Osteoblast (primary cell): ENCODE measurements around the gene HOXB3. TPM values are rescaled to one million over a fixed set of nuclear protein-coding genes. Genes with fewer than 3 reads are reported as not detected.
"Not testable (repeated sequence)": the region's sequence is repeated elsewhere in the genome, so short reads cannot be mapped to it uniquely, and the experiment has no call there.

Experiments used
- DNase-seq: peaks from one replicate; pipeline ENCODE4 v3.0.0; 2011; ENCODE audit warnings: low spot score, mixed read lengths; ENCODE audit not compliant: insufficient read length; ENCODE audit errors: missing footprints
- H2AFZ ChIP-seq: 2 replicates; pipeline ENCODE4 v1.6.0; 2011; ENCODE audit warnings: mild to moderate bottlenecking, low read length
- H3K27ac ChIP-seq: 2 replicates; pipeline ENCODE4 v1.5.1; 2011; ENCODE audit warnings: mild to moderate bottlenecking, low read depth, low read length, moderate library complexity
- H3K27me3 ChIP-seq: 2 replicates; pipeline ENCODE4 v1.6.0; 2012; ENCODE audit warnings: mild to moderate bottlenecking, control low read depth, inconsistent platforms, low read length, moderate library complexity; ENCODE audit not compliant: insufficient read depth
- H3K36me3 ChIP-seq: 2 replicates; pipeline ENCODE4 v1.5.1; 2011; ENCODE audit warnings: mild to moderate bottlenecking, low read length, control low read depth, moderate library complexity; ENCODE audit not compliant: insufficient read depth
- H3K4me1 ChIP-seq: 2 replicates; pipeline ENCODE4 v1.5.1; 2011; ENCODE audit warnings: mild to moderate bottlenecking, low read length, control low read depth, moderate library complexity; ENCODE audit not compliant: insufficient read depth
- H3K4me2 ChIP-seq: 2 replicates; pipeline ENCODE4 v1.6.0; 2011; ENCODE audit warnings: mild to moderate bottlenecking, low read length; ENCODE audit not compliant: insufficient read depth
- H3K4me3 ChIP-seq: fragments of 200-600 bp; sonication (generic); 3 replicates; pipeline ENCODE4 v1.5.1; 2012; ENCODE audit warnings: mild to moderate bottlenecking, low read length, inconsistent platforms; ENCODE audit not compliant: insufficient read depth
- H3K79me2 ChIP-seq: 2 replicates; pipeline ENCODE4 v1.6.0; 2012; ENCODE audit warnings: mild to moderate bottlenecking, low read length, control low read depth, inconsistent platforms; ENCODE audit not compliant: insufficient read depth
- H3K9me3 ChIP-seq: 2 replicates; pipeline ENCODE4 v1.5.1; 2011; ENCODE audit warnings: low read depth, low read length, control low read depth
- H4K20me1 ChIP-seq: 2 replicates; pipeline ENCODE4 v1.6.0; 2012; ENCODE audit warnings: mild to moderate bottlenecking, low read length, control low read depth; ENCODE audit not compliant: insufficient read depth
- total RNA-seq: library from RNA; depleted of rRNA; stranded (reverse); fragments of >200 nt; gene quantifications from 2 replicates; pipeline ENCODE4 v1.2.3, GENCODE V29; 2012
- TF ChIP-seq, protein P1 (sequence below): IDR thresholded peaks from 2 replicates; pipeline ENCODE4 v1.5.1; 2011; ENCODE audit warnings: mild to moderate bottlenecking, low read depth, low read length, moderate library complexity; ENCODE audit errors: extremely low read depth

The HOXB3 gene
- total RNA-seq, 1 donor: 1.8 TPM

DNA sequence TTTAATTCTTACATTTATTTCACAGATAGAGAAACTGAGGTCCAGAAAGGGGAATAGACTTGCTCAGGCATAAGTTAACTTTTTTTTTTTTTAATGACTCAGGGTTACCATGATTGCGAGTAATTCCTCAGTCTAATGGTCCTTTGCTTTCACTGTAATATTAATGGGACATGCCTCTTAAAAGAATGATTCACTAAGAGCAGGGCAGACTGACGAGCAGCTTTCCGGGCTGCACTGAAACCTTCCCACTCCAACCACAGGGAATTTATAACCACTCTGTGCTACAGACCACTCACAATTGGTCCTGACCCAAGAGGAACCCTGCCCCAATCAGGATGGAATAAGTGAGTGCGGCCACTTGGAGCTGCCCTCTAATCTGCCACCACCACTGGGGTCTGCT lies 50.9 kb downstream of the HOXB3 start:
- peak; percentile 66 for DNase-seq
- TF ChIP-seq, protein P1, sequence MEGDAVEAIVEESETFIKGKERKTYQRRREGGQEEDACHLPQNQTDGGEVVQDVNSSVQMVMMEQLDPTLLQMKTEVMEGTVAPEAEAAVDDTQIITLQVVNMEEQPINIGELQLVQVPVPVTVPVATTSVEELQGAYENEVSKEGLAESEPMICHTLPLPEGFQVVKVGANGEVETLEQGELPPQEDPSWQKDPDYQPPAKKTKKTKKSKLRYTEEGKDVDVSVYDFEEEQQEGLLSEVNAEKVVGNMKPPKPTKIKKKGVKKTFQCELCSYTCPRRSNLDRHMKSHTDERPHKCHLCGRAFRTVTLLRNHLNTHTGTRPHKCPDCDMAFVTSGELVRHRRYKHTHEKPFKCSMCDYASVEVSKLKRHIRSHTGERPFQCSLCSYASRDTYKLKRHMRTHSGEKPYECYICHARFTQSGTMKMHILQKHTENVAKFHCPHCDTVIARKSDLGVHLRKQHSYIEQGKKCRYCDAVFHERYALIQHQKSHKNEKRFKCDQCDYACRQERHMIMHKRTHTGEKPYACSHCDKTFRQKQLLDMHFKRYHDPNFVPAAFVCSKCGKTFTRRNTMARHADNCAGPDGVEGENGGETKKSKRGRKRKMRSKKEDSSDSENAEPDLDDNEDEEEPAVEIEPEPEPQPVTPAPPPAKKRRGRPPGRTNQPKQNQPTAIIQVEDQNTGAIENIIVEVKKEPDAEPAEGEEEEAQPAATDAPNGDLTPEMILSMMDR: no peak
- Histone ChIP-seq H2AFZ (no peak overlapping the region), H3K4me3 (no peak overlapping the region), H4K20me1 (no peaks in the 10 kb centered on the region), H3K9me3 (no peaks in the 10 kb centered on the region), H3K79me2 (peaks cover 4% of the 10 kb centered on the region), H3K4me2 (no peak overlapping the region), H3K36me3 (no peaks in the 10 kb centered on the region), H3K27ac (no peak overlapping the region), H3K4me1 (peaks cover 13% of the 10 kb centered on the region), H3K27me3 (peaks cover 37% of the 10 kb centered on the region)

DNA sequence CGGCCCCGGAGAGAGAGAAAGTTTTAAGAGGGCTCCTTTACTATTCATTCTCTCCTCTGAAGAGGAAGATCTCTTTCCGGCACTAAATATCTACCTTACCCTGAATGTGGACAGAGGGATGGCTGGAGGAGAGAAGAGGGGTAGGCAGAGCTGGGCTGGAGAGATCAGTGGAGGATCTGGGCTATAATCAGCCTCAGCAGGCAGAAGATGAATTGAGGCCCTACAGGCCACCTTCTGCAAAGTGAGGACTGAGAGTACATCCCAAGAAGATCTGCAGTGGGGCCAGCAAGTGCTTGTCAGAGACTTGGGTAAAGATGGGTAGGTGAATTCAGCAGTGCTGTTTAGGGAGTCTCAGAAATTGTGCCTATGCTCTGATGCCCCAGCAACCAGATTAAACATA lies 52.7 kb downstream of the HOXB3 start:
- DNase-seq: no peak
- no peaks in the 10 kb centered on the region for H3K36me3 ChIP-seq
- no peak overlapping the region for H3K4me2 ChIP-seq
- H3K4me3 ChIP-seq: no peak overlapping the region
- H4K20me1 ChIP-seq: no peaks in the 10 kb centered on the region
- H2AFZ ChIP-seq: no peak overlapping the region
- H3K9me3 ChIP-seq: no peaks in the 10 kb centered on the region
- H3K27ac ChIP-seq: no peak overlapping the region
- TF ChIP-seq, protein P1: no peak
- H3K4me1 ChIP-seq: peaks cover 13% of the 10 kb centered on the region
- peaks cover 24% of the 10 kb centered on the region for H3K27me3 ChIP-seq
- peaks cover 3% of the 10 kb centered on the region for H3K79me2 ChIP-seq

DNA sequence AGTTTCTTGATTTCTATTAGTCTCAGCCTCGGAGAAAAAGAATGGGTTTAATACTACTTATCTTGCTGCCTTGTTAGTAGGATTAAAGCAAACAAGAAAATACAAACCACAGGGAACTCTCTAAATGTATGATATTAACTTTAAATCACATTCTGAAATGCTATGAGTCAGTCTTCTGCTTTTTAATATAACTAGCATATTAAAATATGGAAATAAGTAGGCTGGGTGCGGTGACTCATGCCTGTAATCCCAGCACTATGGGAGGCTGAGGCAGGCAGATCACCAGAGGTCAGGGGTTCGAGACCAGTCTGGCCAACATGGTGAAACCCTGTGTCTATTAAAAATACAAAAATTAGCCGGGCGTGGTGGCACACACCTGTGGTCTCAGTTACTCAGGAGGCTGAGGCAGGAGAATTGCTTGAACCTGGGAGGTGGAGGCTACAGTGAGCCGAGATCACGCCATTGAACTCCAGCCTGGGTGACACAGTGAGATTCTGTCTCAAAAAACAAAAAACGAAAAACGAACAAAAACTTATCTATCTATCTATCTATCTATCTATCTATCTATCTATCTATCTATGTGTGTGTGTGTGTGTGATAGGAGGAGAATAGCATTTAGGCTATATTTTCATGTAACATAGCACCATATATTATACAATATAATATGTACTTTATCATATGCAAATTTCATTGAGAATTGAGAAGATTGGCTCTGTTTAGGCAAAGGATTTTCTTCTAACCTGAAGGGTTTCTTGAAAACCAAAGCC lies 54.1 kb downstream of the HOXB3 start:
- not testable (repeated sequence) for H3K9me3 ChIP-seq, H3K36me3 ChIP-seq, H3K27ac ChIP-seq, H2AFZ ChIP-seq, H3K79me2 ChIP-seq, H3K4me2 ChIP-seq, H4K20me1 ChIP-seq, H3K4me1 ChIP-seq, H3K4me3 ChIP-seq
- H3K27me3 ChIP-seq: peaks cover 24% of the 10 kb centered on the region
- peak; percentile 57 for DNase-seq

DNA sequence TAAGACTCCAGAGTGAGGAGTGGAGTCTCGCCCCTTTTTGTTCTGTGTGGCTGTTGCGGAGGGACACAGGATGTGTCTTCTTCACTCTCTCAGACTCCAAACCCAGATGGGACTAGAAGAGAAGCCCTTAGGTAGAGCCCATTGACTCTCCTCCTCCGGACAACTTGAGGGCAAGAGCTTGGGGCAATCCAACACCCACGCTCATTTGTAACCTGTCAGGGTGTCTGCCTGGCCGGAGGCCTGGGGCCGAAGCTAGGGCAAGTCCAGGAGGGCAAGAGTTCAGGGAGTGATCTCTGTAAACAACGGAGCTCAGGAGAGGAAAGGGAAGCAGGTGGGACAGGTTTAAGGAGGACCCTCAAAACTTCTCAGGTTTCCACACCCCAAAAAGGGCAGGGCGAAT lies 57.8 kb downstream of the HOXB3 start:
- no peaks in the 10 kb centered on the region for H3K36me3 ChIP-seq
- no peak overlapping the region for H3K4me3 ChIP-seq
- peaks cover 44% of the 10 kb centered on the region for H3K27me3 ChIP-seq
- H3K79me2 ChIP-seq: no peaks in the 10 kb centered on the region
- no peak overlapping the region for H3K27ac ChIP-seq
- no peaks in the 10 kb centered on the region for H3K9me3 ChIP-seq
- H3K4me1 ChIP-seq: no peaks in the 10 kb centered on the region
- H4K20me1 ChIP-seq: no peaks in the 10 kb centered on the region
- H2AFZ ChIP-seq: no peak overlapping the region
- H3K4me2 ChIP-seq: no peak overlapping the region
- no peak for DNase-seq
- TF ChIP-seq, protein P1: no peak
